Testis (tissue), 3 donors: ENCODE measurements around the gene TRPM2. TPM values are rescaled to one million over a fixed set of nuclear protein-coding genes. Genes with fewer than 3 reads are reported as not detected.

ENCODE experiments used
- DNase-seq: peaks from one replicate; pipeline ENCODE4 v3.0.0-alpha.2; 2019
- H3K27ac ChIP-seq, 2 donors: fragments of 200-600 bp; sonication (generic); one replicate each; pipeline ENCODE4 v1.5.1; 2019
- H3K27me3 ChIP-seq: fragments of 200-600 bp; sonication (generic); one replicate; pipeline ENCODE4 v1.5.1; 2019
- H3K36me3 ChIP-seq: fragments of 200-600 bp; sonication (generic); one replicate; pipeline ENCODE4 v1.5.1; 2017; ENCODE audit warnings: low read depth; ENCODE audit errors: missing control alignments
- H3K4me1 ChIP-seq: fragments of 200-600 bp; sonication (generic); one replicate; pipeline ENCODE4 v1.5.1; 2019
- H3K4me3 ChIP-seq, 2 donors: fragments of 200-600 bp; sonication (generic); one replicate each; pipeline ENCODE4 v1.5.1; 2017 to 2019
- H3K9me3 ChIP-seq: fragments of 200-600 bp; sonication (generic); one replicate; pipeline ENCODE4 v1.5.1; 2017
- POLR2A ChIP-seq: fragments of 450-650 bp; IDR thresholded peaks from one replicate; pipeline ENCODE4 v1.6.1; 2017; ENCODE audit warnings: antibody characterized with exemption, mild to moderate bottlenecking, moderate library complexity
- WGBS, 2 donors: methylation state at CpG; one replicate each; pipeline ENCODE4 v1.1.5; 2018; 5-methylcytosine and 5-hydroxymethylcytosine counted together
- intact Hi-C: fragments of 100-400 bp; cut with DNase I; formaldehyde crosslinking; loops from one replicate; pipeline ENCODE4 v1.15.1; 2023; ENCODE audit warnings: low total_unique reads
- polyA plus RNA-seq: library from polyadenylated mRNA; stranded (reverse); fragments of 350-450 nt; fragmentation: Illumina TruSeq; extraction: RNeasy Lipid Tissue Mini Kit (QIAGEN cat#74804); gene quantifications from one replicate; pipeline ENCODE4 v1.2.3, GENCODE V29; 2014; ENCODE audit warnings: low read depth, low replicate concordance; ENCODE audit not compliant: insufficient read depth
- total RNA-seq, 2 donors: library from RNA; depleted of rRNA; stranded (reverse); fragments of >200 nt; gene quantifications; one replicate each; pipeline ENCODE4 v1.2.3, GENCODE V29; 2016
- TF ChIP-seq, protein P1 (sequence below), 3 experiments: fragments of 450-650 bp in 2 of 3; fragments of 200-600 bp in 1 of 3; sonication (generic) in 1 of 3; IDR thresholded peaks; one replicate each; pipeline ENCODE4 v1.5.1; 2016 to 2019; ENCODE audit warnings: antibody characterized with exemption in 3 of 3, mild to moderate bottlenecking in 2 of 3, moderate library complexity in 1 of 3

TRPM2 gene
- total and polyA plus RNA-seq, 3 donors from 2014 or later: 3.0 to 4.9 (median 3.9) TPM

DNA sequence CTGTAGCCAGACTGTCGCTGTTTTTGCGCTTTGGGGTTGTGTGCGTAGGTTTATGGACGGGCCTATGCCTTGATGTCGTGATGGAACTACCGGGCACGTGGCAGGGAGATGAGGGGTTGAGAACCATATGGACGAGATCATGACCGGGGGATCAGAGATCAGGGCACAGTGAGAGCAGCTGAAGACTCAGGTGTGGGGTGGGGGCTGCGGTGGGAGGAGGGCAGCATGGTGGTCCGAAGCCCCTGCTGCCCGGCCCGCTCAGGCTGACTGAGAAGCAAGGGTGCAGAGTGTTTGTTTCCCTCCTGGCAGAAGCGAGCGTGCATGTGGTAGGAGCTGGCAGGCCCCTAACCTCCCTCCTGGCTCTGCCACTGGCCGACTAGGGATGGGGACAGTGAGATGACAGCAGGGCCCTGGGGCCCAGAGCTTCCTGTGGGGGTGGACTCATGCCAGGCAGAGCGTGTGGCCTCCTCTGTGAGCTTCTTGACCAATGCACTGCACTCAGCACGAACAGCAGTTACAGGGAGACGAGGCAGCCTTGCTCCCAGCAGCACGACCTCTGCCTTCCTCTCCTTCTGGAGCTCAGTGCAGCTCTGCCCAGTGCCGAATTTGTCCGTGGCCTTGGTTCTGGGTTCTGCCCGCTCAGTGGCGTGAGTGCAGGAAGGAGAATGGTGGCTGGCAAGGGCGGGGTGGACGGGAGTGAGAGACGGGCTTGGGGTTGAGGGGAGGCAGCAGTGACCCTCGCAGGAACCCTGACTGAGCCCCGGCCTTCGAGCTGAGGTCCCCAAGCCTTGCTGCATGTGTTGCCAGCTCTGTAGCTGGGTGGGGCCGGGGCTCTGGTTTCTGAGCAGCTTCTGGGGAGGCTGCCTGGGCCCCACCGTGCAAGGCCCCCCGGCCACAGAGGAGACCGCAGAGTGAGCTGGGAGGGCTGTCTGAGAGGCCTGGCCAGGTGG is 79.7 kb downstream of the TRPM2 start:
- Histone ChIP-seq H3K4me3 (no peak overlapping the region), H3K4me1 (no peaks in the 10 kb centered on the region), H3K27ac (no peak overlapping the region), H3K9me3 (no peaks in the 10 kb centered on the region), H3K27me3 (no peaks in the 10 kb centered on the region), H3K36me3 (no peaks in the 10 kb centered on the region)
- DNase-seq: no peak
- intact Hi-C loops: no loop called here
- no peak for TF ChIP-seq POLR2A
- TF ChIP-seq, protein P1, sequence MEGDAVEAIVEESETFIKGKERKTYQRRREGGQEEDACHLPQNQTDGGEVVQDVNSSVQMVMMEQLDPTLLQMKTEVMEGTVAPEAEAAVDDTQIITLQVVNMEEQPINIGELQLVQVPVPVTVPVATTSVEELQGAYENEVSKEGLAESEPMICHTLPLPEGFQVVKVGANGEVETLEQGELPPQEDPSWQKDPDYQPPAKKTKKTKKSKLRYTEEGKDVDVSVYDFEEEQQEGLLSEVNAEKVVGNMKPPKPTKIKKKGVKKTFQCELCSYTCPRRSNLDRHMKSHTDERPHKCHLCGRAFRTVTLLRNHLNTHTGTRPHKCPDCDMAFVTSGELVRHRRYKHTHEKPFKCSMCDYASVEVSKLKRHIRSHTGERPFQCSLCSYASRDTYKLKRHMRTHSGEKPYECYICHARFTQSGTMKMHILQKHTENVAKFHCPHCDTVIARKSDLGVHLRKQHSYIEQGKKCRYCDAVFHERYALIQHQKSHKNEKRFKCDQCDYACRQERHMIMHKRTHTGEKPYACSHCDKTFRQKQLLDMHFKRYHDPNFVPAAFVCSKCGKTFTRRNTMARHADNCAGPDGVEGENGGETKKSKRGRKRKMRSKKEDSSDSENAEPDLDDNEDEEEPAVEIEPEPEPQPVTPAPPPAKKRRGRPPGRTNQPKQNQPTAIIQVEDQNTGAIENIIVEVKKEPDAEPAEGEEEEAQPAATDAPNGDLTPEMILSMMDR (IDR thresholded peaks at IDR 0.05): no peak
- WGBS, 2 donors: 88 to 89% methylated on average over 30 to 34 of the region's 34 CpGs

GRCh38 chr21:44433791-44434567 is 80.6 kb downstream of the TRPM2 start:
- no peaks in the 10 kb centered on the region for H3K36me3 ChIP-seq
- H3K27ac ChIP-seq: no peak overlapping the region
- H3K27me3 ChIP-seq: no peaks in the 10 kb centered on the region
- no peak for DNase-seq
- no peaks in the 10 kb centered on the region for H3K9me3 ChIP-seq
- no peaks in the 10 kb centered on the region for H3K4me1 ChIP-seq
- TF ChIP-seq POLR2A: no peak
- TF ChIP-seq, protein P1 (IDR thresholded peaks at IDR 0.05): no peak
- intact Hi-C loops: no loop called here
- H3K4me3 ChIP-seq: no peak overlapping the region
- WGBS, 2 donors: 92 to 96% methylated on average over 39 of the region's 39 CpGs

DNA sequence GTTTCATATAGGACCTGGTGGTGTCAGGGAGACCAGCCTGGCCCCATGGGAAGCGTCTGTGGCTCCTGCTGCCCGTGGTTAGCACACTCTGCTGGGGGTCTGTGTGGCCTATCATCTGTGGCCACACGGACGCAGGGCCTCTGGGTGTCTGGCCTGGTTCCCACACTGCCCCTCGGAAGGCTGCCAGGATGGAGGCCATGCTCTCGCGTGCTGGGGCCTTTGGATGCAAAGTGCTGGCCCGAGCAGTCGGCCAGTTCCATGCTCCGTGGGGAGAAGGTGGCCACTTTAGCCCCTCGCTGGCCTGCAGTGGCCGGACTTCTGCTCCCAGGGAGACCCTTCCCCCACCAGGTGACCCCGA is 81.1 kb downstream of the TRPM2 start:
- intact Hi-C loops: no loop called here
- no peaks in the 10 kb centered on the region for H3K27me3 ChIP-seq
- H3K4me1 ChIP-seq: no peaks in the 10 kb centered on the region
- no peak for TF ChIP-seq POLR2A
- TF ChIP-seq, protein P1 (IDR thresholded peaks at IDR 0.05): no peak
- no peak overlapping the region for H3K27ac ChIP-seq
- H3K4me3 ChIP-seq: no peak overlapping the region
- DNase-seq: no peak
- H3K36me3 ChIP-seq: no peaks in the 10 kb centered on the region
- H3K9me3 ChIP-seq: no peaks in the 10 kb centered on the region
- 82 to 94% methylated on average over 3 to 13 of the region's 13 CpGs for WGBS, 2 donors

DNA sequence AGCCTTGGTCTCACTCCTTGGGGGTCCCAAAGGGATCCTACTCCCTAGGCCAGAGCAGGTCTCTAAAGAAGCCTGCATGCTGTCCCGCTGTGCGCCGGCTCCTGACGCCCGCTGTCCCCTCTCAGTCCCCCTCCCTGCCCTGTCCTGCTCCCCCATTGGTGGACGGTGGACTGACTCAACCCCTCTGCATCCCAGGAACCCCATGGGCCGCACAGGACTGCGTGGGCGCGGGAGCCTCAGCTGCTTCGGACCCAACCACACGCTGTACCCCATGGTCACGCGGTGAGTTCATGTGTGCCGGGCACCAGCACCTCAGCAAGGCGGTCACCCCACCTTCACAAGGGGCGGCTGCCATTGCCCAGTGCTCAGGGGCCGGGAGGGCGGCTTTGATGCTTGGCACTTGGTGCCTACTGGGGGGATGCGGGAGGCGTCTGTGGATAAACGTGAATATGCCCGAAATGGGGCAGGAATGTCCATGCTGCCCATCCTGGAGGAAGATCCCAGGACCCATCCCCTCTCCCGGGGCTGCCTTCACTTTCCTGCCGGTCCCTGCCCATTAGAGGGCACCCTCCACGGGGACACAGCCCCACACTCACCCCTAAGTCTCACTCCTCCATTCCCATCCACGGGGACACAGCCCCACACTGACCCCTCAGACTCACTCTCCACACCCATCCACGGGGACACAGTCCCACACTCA is 81.7 kb downstream of the TRPM2 start:
- intact Hi-C loops: no loop called here
- Histone ChIP-seq H3K27me3 (no peaks in the 10 kb centered on the region), H3K4me1 (no peaks in the 10 kb centered on the region), H3K4me3 (no peak overlapping the region), H3K9me3 (no peaks in the 10 kb centered on the region), H3K36me3 (no peaks in the 10 kb centered on the region), H3K27ac (no peak overlapping the region)
- TF ChIP-seq POLR2A: no peak
- TF ChIP-seq, protein P1 (IDR thresholded peaks at IDR 0.05): no peak
- 85 to 87% methylated on average over 11 to 28 of the region's 28 CpGs for WGBS, 2 donors
- DNase-seq: no peak
